ENCODE measurements around the gene ARID1B. TPM values are rescaled to one million over a fixed set of nuclear protein-coding genes. Genes with fewer than 3 reads are reported as not detected.

The ARID1B gene
- total RNA-seq, 1 experiment from 2014 or later = 35.6 TPM

DNA sequence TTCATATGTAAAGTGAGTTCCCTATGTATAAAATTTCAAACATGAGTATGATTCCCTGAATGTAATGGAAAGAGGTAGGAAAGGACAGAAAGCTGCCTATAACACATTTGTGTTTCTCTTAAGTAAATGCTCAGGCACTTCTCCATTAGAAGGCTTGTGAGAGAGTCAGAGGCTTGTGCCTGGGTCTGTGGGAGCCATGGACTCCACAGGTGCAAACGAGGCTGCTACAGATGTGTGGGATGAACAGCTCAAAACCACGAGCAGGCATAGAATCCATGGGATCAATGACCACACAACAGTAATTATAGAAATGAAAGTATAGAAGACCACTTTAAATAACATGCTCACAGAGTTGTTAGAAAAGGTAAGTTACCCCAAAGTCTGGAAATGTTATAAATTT is 134.4 kb downstream of the ARID1B start:
- intact Hi-C loops (cut with micrococcal nuclease) = no loop called here
- POLR2A ChIA-PET = no interaction called here

More for the DNA sequence above, 134.4 kb downstream of the ARID1B start:
- TF ChIP-seq, protein P1, sequence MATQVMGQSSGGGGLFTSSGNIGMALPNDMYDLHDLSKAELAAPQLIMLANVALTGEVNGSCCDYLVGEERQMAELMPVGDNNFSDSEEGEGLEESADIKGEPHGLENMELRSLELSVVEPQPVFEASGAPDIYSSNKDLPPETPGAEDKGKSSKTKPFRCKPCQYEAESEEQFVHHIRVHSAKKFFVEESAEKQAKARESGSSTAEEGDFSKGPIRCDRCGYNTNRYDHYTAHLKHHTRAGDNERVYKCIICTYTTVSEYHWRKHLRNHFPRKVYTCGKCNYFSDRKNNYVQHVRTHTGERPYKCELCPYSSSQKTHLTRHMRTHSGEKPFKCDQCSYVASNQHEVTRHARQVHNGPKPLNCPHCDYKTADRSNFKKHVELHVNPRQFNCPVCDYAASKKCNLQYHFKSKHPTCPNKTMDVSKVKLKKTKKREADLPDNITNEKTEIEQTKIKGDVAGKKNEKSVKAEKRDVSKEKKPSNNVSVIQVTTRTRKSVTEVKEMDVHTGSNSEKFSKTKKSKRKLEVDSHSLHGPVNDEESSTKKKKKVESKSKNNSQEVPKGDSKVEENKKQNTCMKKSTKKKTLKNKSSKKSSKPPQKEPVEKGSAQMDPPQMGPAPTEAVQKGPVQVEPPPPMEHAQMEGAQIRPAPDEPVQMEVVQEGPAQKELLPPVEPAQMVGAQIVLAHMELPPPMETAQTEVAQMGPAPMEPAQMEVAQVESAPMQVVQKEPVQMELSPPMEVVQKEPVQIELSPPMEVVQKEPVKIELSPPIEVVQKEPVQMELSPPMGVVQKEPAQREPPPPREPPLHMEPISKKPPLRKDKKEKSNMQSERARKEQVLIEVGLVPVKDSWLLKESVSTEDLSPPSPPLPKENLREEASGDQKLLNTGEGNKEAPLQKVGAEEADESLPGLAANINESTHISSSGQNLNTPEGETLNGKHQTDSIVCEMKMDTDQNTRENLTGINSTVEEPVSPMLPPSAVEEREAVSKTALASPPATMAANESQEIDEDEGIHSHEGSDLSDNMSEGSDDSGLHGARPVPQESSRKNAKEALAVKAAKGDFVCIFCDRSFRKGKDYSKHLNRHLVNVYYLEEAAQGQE (IDR thresholded peaks at IDR 0.05; ENCODE audit: low read depth) = no peak
- TF ChIP-seq SP1 (IDR thresholded peaks at IDR 0.05; ENCODE audit: low read depth) = no peak
- TF ChIP-seq CEBPB (IDR thresholded peaks at IDR 0.05; ENCODE audit: low read depth) = no peak
- no peak for TF ChIP-seq ZFX (IDR thresholded peaks at IDR 0.05)
- TF ChIP-seq JUND (IDR thresholded peaks at IDR 0.05) = no peak
- TF ChIP-seq POLR2AphosphoS5 (IDR thresholded peaks at IDR 0.05; ENCODE audit: low read depth, low read length) = no peak
- TF ChIP-seq, protein P2, sequence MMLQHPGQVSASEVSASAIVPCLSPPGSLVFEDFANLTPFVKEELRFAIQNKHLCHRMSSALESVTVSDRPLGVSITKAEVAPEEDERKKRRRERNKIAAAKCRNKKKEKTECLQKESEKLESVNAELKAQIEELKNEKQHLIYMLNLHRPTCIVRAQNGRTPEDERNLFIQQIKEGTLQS (IDR thresholded peaks at IDR 0.05) = no peak
- TF ChIP-seq ELF1 (IDR thresholded peaks at IDR 0.05; ENCODE audit: borderline replicate concordance, low read depth) = no peak
- TF ChIP-seq, protein P3, sequence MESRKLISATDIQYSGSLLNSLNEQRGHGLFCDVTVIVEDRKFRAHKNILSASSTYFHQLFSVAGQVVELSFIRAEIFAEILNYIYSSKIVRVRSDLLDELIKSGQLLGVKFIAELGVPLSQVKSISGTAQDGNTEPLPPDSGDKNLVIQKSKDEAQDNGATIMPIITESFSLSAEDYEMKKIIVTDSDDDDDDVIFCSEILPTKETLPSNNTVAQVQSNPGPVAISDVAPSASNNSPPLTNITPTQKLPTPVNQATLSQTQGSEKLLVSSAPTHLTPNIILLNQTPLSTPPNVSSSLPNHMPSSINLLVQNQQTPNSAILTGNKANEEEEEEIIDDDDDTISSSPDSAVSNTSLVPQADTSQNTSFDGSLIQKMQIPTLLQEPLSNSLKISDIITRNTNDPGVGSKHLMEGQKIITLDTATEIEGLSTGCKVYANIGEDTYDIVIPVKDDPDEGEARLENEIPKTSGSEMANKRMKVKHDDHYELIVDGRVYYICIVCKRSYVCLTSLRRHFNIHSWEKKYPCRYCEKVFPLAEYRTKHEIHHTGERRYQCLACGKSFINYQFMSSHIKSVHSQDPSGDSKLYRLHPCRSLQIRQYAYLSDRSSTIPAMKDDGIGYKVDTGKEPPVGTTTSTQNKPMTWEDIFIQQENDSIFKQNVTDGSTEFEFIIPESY (IDR thresholded peaks at IDR 0.05; ENCODE audit: extremely low read depth, insufficient replicate concordance, low read length) = no peak
- no peak for TF ChIP-seq SIN3A (IDR thresholded peaks at IDR 0.05; ENCODE audit: low read depth)
- TF ChIP-seq TCF7L2 (IDR thresholded peaks at IDR 0.05; ENCODE audit: borderline replicate concordance, extremely low read depth, insufficient read depth, insufficient read length) = no peak
- no peak for TF ChIP-seq SRF (IDR thresholded peaks at IDR 0.05; ENCODE audit: low read depth)
- no peak for TF ChIP-seq ZNF274 (IDR thresholded peaks at IDR 0.05; ENCODE audit: low read depth, low read length)
- ChIA-PET RAD21 (ENCODE audit: low non-redundant PET in 1 of 2, low total read pairs in 2 of 2, uncharacterized antibody in 2 of 2, unreplicated experiment in 2 of 2) (no interaction called here), CTCF (no interaction called here)
- H3K4me1 ChIP-seq (ENCODE audit: control insufficient read depth in 1 of 2, insufficient read depth in 2 of 2, low read length in 2 of 2) = no peaks in the 10 kb centered on the region
- no peak overlapping the region for H3K9ac ChIP-seq (ENCODE audit: low read length)
- H3K9me3 ChIP-seq (ENCODE audit: control insufficient read depth in 1 of 2, insufficient read depth in 1 of 2, low read depth in 1 of 2, low read length in 2 of 2) = no peaks in the 10 kb centered on the region
- H3K4me3 ChIP-seq (replicated peaks in 1 of 2; ENCODE audit: low read depth in 1 of 2, low read length in 2 of 2) = no peak overlapping the region
- no peaks in the 10 kb centered on the region for H3K9me2 ChIP-seq (ENCODE audit: insufficient read depth)
- DNase-seq (ENCODE audit: low read depth, low spot score) = no peak
- H4K20me1 ChIP-seq (ENCODE audit: insufficient read depth) = no peaks in the 10 kb centered on the region
- H3K4me2 ChIP-seq (ENCODE audit: low read length) = no peak overlapping the region
- H3K79me2 ChIP-seq (ENCODE audit: insufficient read depth, low read length) = peaks cover 4% of the 10 kb centered on the region; the same call in 1 of the 2 replicates
- no peak overlapping the region for H3K27ac ChIP-seq (ENCODE audit: low read depth, low read length)
- no TSS peak for BruUV-seq (replicated peaks)
- no peaks in the 10 kb centered on the region for H3K27me3 ChIP-seq (ENCODE audit: insufficient read depth, low read length)
- no peak overlapping the region for H2AFZ ChIP-seq (ENCODE audit: low read depth, low read length, poor library complexity, severe bottlenecking)
- no peak for ATAC-seq
- H3K36me3 ChIP-seq (ENCODE audit: control insufficient read depth in 1 of 2, insufficient read depth in 2 of 2, low read length in 2 of 2) = no peaks in the 10 kb centered on the region
